KMS-11 (cell line): Measurements from ENCODE around the gene COL18A1.

ENCODE experiments used
- H2AFZ ChIP-seq: fragments of 200-600 bp; sonication (generic); 2 replicates; pipeline ENCODE4 v1.6.1; 2016; ENCODE audit warnings: antibody characterized with exemption, mixed run types, low read depth
- H3K27ac ChIP-seq: fragments of 200-600 bp; sonication (generic); 2 replicates; pipeline ENCODE4 v1.6.1; 2016; ENCODE audit warnings: mild to moderate bottlenecking, mixed run types
- H3K27me3 ChIP-seq: fragments of 200-600 bp; sonication (generic); 2 replicates; pipeline ENCODE4 v1.6.1; 2017; ENCODE audit warnings: mild to moderate bottlenecking, low read depth, mixed run types, moderate library complexity; ENCODE audit not compliant: insufficient read depth
- H3K36me3 ChIP-seq: fragments of 200-600 bp; sonication (generic); 2 replicates; pipeline ENCODE4 v1.6.1; 2017; ENCODE audit warnings: mild to moderate bottlenecking, mixed run types; ENCODE audit not compliant: insufficient read depth
- H3K4me1 ChIP-seq: fragments of 200-600 bp; sonication (generic); 2 replicates; pipeline ENCODE4 v1.6.1; 2016; ENCODE audit warnings: mild to moderate bottlenecking, low read depth, mixed run types; ENCODE audit not compliant: poor library complexity, severe bottlenecking
- H3K4me2 ChIP-seq: fragments of 200-600 bp; sonication (generic); 2 replicates; pipeline ENCODE4 v1.7.0; 2016; ENCODE audit warnings: mild to moderate bottlenecking, mixed run types
- H3K4me3 ChIP-seq: fragments of 200-600 bp; sonication (generic); IDR thresholded peaks from 2 replicates; pipeline ENCODE4 v1.6.1; 2017; ENCODE audit warnings: low read depth, low read length, mixed read lengths; ENCODE audit not compliant: insufficient read depth
- H3K79me2 ChIP-seq: fragments of 200-600 bp; sonication (generic); 2 replicates; pipeline ENCODE4 v1.6.1; 2016; ENCODE audit warnings: low read depth, mixed run types; ENCODE audit not compliant: insufficient read depth
- H3K9ac ChIP-seq: fragments of 200-600 bp; sonication (generic); 2 replicates; pipeline ENCODE4 v1.6.1; 2016; ENCODE audit warnings: mild to moderate bottlenecking, mixed run types
- H4K20me1 ChIP-seq: fragments of 200-600 bp; sonication (generic); 2 replicates; pipeline ENCODE4 v1.6.1; 2016; ENCODE audit warnings: mild to moderate bottlenecking, mixed run types; ENCODE audit not compliant: insufficient read depth
- CTCF ChIP-seq: fragments of 200-600 bp; sonication (generic); conservative IDR thresholded peaks from 2 replicates; pipeline ENCODE4 v1.6.1; 2017; ENCODE audit warnings: low read depth, mild to moderate bottlenecking, antibody characterized with exemption, low read length, moderate library complexity, mixed read lengths

COL18A1 gene

GRCh38 chr21:45404730-45405270, at the start of gene COL18A1:
Gene COL18A1 (plus strand): TSS chr21:45405165. CDS start chr21:45405231, 66 bp downstream.
- no peak within 1 kb of the TSS for H2AFZ ChIP-seq
- H3K4me2 ChIP-seq: no peak within 1 kb of the TSS

GRCh38 chr21:45355573-45355972, 49.4 kb upstream of the COL18A1 start:
- no peak overlapping the region for H3K4me3 ChIP-seq
- no peak overlapping the region for H2AFZ ChIP-seq
- no peaks in the 10 kb centered on the region for H3K36me3 ChIP-seq
- no peaks in the 10 kb centered on the region for H3K4me1 ChIP-seq
- no peak overlapping the region for H3K9ac ChIP-seq
- no peak for TF ChIP-seq CTCF
- no peak overlapping the region for H3K27ac ChIP-seq
- no peak overlapping the region for H3K4me2 ChIP-seq
- peaks cover 78% of the 10 kb centered on the region for H3K27me3 ChIP-seq
- H3K79me2 ChIP-seq: no peaks in the 10 kb centered on the region
- H4K20me1 ChIP-seq: no peaks in the 10 kb centered on the region

More at GRCh38 chr21:45404730-45405270, at the start of gene COL18A1:
- Histone ChIP-seq H3K27ac (no peak within 1 kb of the TSS), H3K36me3 (no peaks in the 10 kb centered on the region), H3K9ac (no peak within 1 kb of the TSS), H3K4me3 (no peak within 1 kb of the TSS), H3K4me1 (no peaks in the 10 kb centered on the region), H4K20me1 (no peaks in the 10 kb centered on the region), H3K27me3 (peaks cover 68% of the 10 kb centered on the region), H3K79me2 (no peaks in the 10 kb centered on the region)
- no peak for TF ChIP-seq CTCF

- H2AFZ ChIP-seq: no peak overlapping the region
- no peak overlapping the region for H3K4me3 ChIP-seq
- H4K20me1 ChIP-seq: no peaks in the 10 kb centered on the region
- H3K4me1 ChIP-seq: no peaks in the 10 kb centered on the region
- H3K36me3 ChIP-seq: no peaks in the 10 kb centered on the region
- no peak overlapping the region for H3K4me2 ChIP-seq
- TF ChIP-seq CTCF: no peak; the same call in 1 of the 2 replicates
- no peaks in the 10 kb centered on the region for H3K79me2 ChIP-seq
- peaks cover 83% of the 10 kb centered on the region for H3K27me3 ChIP-seq
- H3K9ac ChIP-seq: no peak overlapping the region
- no peak overlapping the region for H3K27ac ChIP-seq
Observed at GRCh38 chr21:45356251-45356650, 48.7 kb upstream of the COL18A1 start.

- Histone ChIP-seq H3K4me3 (no peak overlapping the region), H4K20me1 (no peaks in the 10 kb centered on the region), H3K27me3 (peaks cover 89% of the 10 kb centered on the region), H2AFZ (no peak overlapping the region), H3K4me1 (no peaks in the 10 kb centered on the region), H3K27ac (no peak overlapping the region), H3K9ac (no peak overlapping the region), H3K79me2 (no peaks in the 10 kb centered on the region), H3K36me3 (no peaks in the 10 kb centered on the region), H3K4me2 (no peak overlapping the region)
- TF ChIP-seq CTCF: no peak
Observed at GRCh38 chr21:45356653-45357435, 48.1 kb upstream of the COL18A1 start.
